HG03342 (cell line): ENCODE measurements around the gene C4orf46.

Experiments used
- ATAC-seq: cut with Tn5 transposase; IDR thresholded peaks from one replicate; pipeline ENCODE4 v1.9.1; 2021; ENCODE audit warnings: mild to moderate bottlenecking, moderate library complexity; ENCODE audit not compliant: unreplicated experiment

C4orf46 gene

GRCh38 chr4:158656439-158656838, 15.2 kb downstream of the C4orf46 start:
- ATAC-seq = no peak

GRCh38 chr4:158652920-158653319, 18.8 kb downstream of the C4orf46 start:
- ATAC-seq = no peak

- no peak for ATAC-seq
These were observed 22.5 kb downstream of the C4orf46 start for GRCh38 chr4:158649111-158649680.

- no peak for ATAC-seq
These were observed 26.9 kb downstream of the C4orf46 start for GRCh38 chr4:158644760-158645159.

- ATAC-seq = no peak
These were observed 27.3 kb downstream of the C4orf46 start for GRCh38 chr4:158644356-158644755.

- ATAC-seq = no peak
These were observed 35.1 kb downstream of the C4orf46 start for GRCh38 chr4:158636619-158637018.

- ATAC-seq = no peak
These were observed 40.8 kb downstream of the C4orf46 start for GRCh38 chr4:158630893-158631292.

- ATAC-seq = no peak
These were observed 46.1 kb downstream of the C4orf46 start for GRCh38 chr4:158625544-158625943.

GRCh38 chr4:158624889-158625478, 46.7 kb downstream of the C4orf46 start:
- ATAC-seq = peak; percentile 90

- no peak for ATAC-seq
These were observed 49.4 kb downstream of the C4orf46 start for GRCh38 chr4:158622251-158622650.

GRCh38 chr4:158621729-158622128, 50.0 kb downstream of the C4orf46 start:
- ATAC-seq = peak; percentile 58

GRCh38 chr4:158617956-158618355, 53.7 kb downstream of the C4orf46 start:
- ATAC-seq = no peak
